HepG2 (cell line): ENCODE data around the gene CPNE2. TPM values are rescaled to one million over a fixed set of nuclear protein-coding genes. Genes with fewer than 3 reads are reported as not detected.
A peak's percentile ranks its signal among the peaks of the same experiment; 100 is the strongest.

Source experiments
- ATAC-seq: fragments of 200-7000 bp; cut with Tn5 transposase; 3 replicates; pipeline ENCODE4 v1.9.1; 2020; ENCODE audit warnings: mild to moderate bottlenecking, moderate library complexity
- BruUV-seq: library from RNA; stranded (reverse); fragments of 400-500 nt; replicated peaks from 2 replicates; lab custom pipeline; 2021; lab: Mats Ljungman, UMichigan
- CTCF ChIA-PET: fragments of 300-600 bp; formaldehyde crosslinking; extraction: SDS; loops from one replicate; lab custom pipeline; 2021; ENCODE audit warnings: low total read pairs, inconsistent platforms, low intra/inter-chr PET ratio; lab: Yijun Ruan, JAX
- POLR2A ChIA-PET: fragments of 350-600 bp; sonication (Branson Sonifier 250); formaldehyde crosslinking; loops from one replicate; lab custom pipeline; 2020; ENCODE audit warnings: antibody characterized with exemption, inconsistent platforms; lab: Yijun Ruan, JAX
- DNase-seq: peaks from one replicate; pipeline ENCODE4 v3.0.0-alpha.2; 2015; ENCODE audit warnings: low spot score
- FAIRE-seq: peaks from 3 replicates; lab custom pipeline; 2011; peaks lifted over from hg19 to GRCh38; lab: Jason Lieb, UNC
- H2AFZ ChIP-seq: one replicate; pipeline ENCODE4 v1.6.1; 2011; ENCODE audit warnings: low read length, inconsistent platforms
- H3K27ac ChIP-seq: fragments of 300-600 bp; 3 replicates; pipeline ENCODE4 v1.8.0; 2011; ENCODE audit warnings: mixed run types, mild to moderate bottlenecking, mixed read lengths, low read length, inconsistent platforms; ENCODE audit not compliant: insufficient read depth; ENCODE audit errors: extremely low read length
- H3K27me3 ChIP-seq, 2 experiments: fragments of 200-600 bp in 1 of 2; 2 replicates in 1 of 2; 3 replicates in 1 of 2; pipeline versions ENCODE4 v1.6.0 to v1.8.0; 2011; ENCODE audit warnings: low read length in 2 of 2, mild to moderate bottlenecking in 2 of 2, moderate library complexity in 2 of 2, inconsistent platforms in 1 of 2; ENCODE audit not compliant: insufficient read depth in 2 of 2, control insufficient read depth in 1 of 2
- H3K36me3 ChIP-seq, 2 experiments: fragments of 200-600 bp in 1 of 2; replicated peaks in 1 of 2; 2 replicates in 1 of 2; 3 replicates in 1 of 2; pipeline versions ENCODE4 v1.5.1 to v1.8.0; 2011; ENCODE audit warnings: low read length in 2 of 2, inconsistent platforms in 1 of 2; ENCODE audit not compliant: insufficient read depth in 2 of 2, control insufficient read depth in 1 of 2
- H3K4me1 ChIP-seq: 2 replicates; pipeline ENCODE4 v1.5.1; 2012; ENCODE audit warnings: low read length, inconsistent platforms; ENCODE audit not compliant: insufficient read depth
- H3K4me2 ChIP-seq: 2 replicates; pipeline ENCODE4 v1.6.0; 2011; ENCODE audit warnings: low read depth, low read length, inconsistent platforms
- H3K4me3 ChIP-seq, 3 experiments: fragments of 200-600 bp in 1 of 3; sonication (generic), shearing (Covaris generic) in 1 of 3; replicated peaks in 1 of 3; 2 replicates each; pipeline ENCODE4 v1.5.1; 2011 to 2016; ENCODE audit warnings: low read length in 3 of 3, inconsistent platforms in 2 of 3, low read depth in 2 of 3, mild to moderate bottlenecking in 2 of 3, control low read depth in 1 of 3, mixed read lengths in 1 of 3; ENCODE audit not compliant: insufficient read depth in 1 of 3
- H3K79me2 ChIP-seq: one replicate; pipeline ENCODE4 v1.6.1; 2011; ENCODE audit warnings: low read length, inconsistent platforms; ENCODE audit not compliant: insufficient read depth
- H3K9ac ChIP-seq: 2 replicates; pipeline ENCODE4 v1.6.0; 2011; ENCODE audit warnings: mild to moderate bottlenecking, low read depth, low read length, inconsistent platforms; ENCODE audit not compliant: insufficient read depth
- H3K9me3 ChIP-seq: 2 replicates; pipeline ENCODE4 v1.5.1; 2012; ENCODE audit warnings: mild to moderate bottlenecking, low read length
- H4K20me1 ChIP-seq: 2 replicates; pipeline ENCODE4 v1.6.0; 2011; ENCODE audit warnings: inconsistent platforms, mild to moderate bottlenecking, low read length, moderate library complexity; ENCODE audit not compliant: insufficient read depth
- BRD4 ChIP-seq: sonication (generic); formaldehyde crosslinking; IDR thresholded peaks from 2 replicates; pipeline ENCODE4 v1.4.0; 2020; ENCODE audit warnings: missing genetic modification reagents
- MEF2D ChIP-seq: sonication (generic); formaldehyde crosslinking; IDR thresholded peaks from 2 replicates; pipeline ENCODE4 v1.5.1; 2020; ENCODE audit warnings: mild to moderate bottlenecking, missing genetic modification reagents
- NFYB ChIP-seq: sonication (generic); formaldehyde crosslinking; IDR thresholded peaks from 2 replicates; pipeline ENCODE4 v1.4.0; 2020; ENCODE audit warnings: missing genetic modification reagents
- ZNF768 ChIP-seq: sonication (generic); formaldehyde crosslinking; IDR thresholded peaks from 2 replicates; pipeline ENCODE4 v1.4.0; 2020; ENCODE audit warnings: missing genetic modification reagents
- ZSCAN21 ChIP-seq: sonication (generic); formaldehyde crosslinking; IDR thresholded peaks from 2 replicates; pipeline ENCODE4 v1.8.0; 2022; ENCODE audit warnings: mild to moderate bottlenecking, missing genetic modification reagents, moderate library complexity, borderline replicate concordance
- WGBS: methylation state at CpG from one replicate; pipeline ENCODE4 v1.1.6; 2017; ENCODE audit warnings: low lambda C conversion rate; 5-methylcytosine and 5-hydroxymethylcytosine counted together
- in situ Hi-C: cut with HindIII; loops from 2 replicates; pipeline ENCODE4 v1.10.0; 2017; ENCODE audit warnings: low pct_unique_long_range_greater_than_20kb; ENCODE audit not compliant: extremely low pct_ligation_motif_present
- intact Hi-C: fragments of 100-400 bp; cut with micrococcal nuclease; formaldehyde crosslinking; loops from one replicate; pipeline ENCODE4 v1.10.0; 2022; ENCODE audit not compliant: unreplicated experiment
- polyA plus RNA-seq, 8 experiments: library from polyadenylated mRNA; depleted of rRNA in 3 of 8; stranded (reverse) in 7 of 8; unstranded in 1 of 8; fragments of >200 nt; fragmentation: Illumina TruSeq in 4 of 8; extraction: Trizol in 4 of 8; gene quantifications; 2 replicates each; pipeline versions ENCODE4 v1.2.1 to v1.2.3, GENCODE V29; 2011 to 2016; ENCODE audit warnings: low read depth in 4 of 8, missing spikeins in 1 of 8, mixed read lengths in 1 of 8; ENCODE audit not compliant: insufficient read depth in 1 of 8
- total RNA-seq, 5 experiments: library from RNA; depleted of rRNA; stranded (reverse); fragments of >200 nt; fragmentation: Illumina TruSeq; extraction: Trizol; gene quantifications; 2 replicates each; pipeline ENCODE4 v1.2.3, GENCODE V29; 2016; ENCODE audit warnings: low read depth in 1 of 5

Gene CPNE2
- total and polyA plus RNA-seq, 2 of the 13 experiments (the other 11 are each of a cell fraction or from before 2014, with no cell fraction given): 10.6 to 23.3 TPM

GRCh38 chr16:57112403-57113041, 20.1 kb downstream of the CPNE2 start:
- DNase-seq (no peak), FAIRE-seq (no peak), ATAC-seq (no peak)
- WGBS: 63% methylated on average over 10 of the region's 10 CpGs
- Histone ChIP-seq H3K9me3 (no peaks in the 10 kb centered on the region), H3K4me1 (no peaks in the 10 kb centered on the region), H3K36me3 (no peaks in the 10 kb centered on the region), H3K27me3 (no peaks in the 10 kb centered on the region; a peak in 1 of 5 replicates), H4K20me1 (no peaks in the 10 kb centered on the region), H3K4me3 (no peak overlapping the region), H3K9ac (no peak overlapping the region), H2AFZ (no peak overlapping the region), H3K79me2 (no peaks in the 10 kb centered on the region), H3K4me2 (no peak overlapping the region), H3K27ac (no peak overlapping the region)
- POLR2A ChIA-PET: no interaction called here
- intact Hi-C loops: no loop called here
- no TSS peak for BruUV-seq
- in situ Hi-C loops: no loop called here
- CTCF ChIA-PET: no interaction called here
- no peak for TF ChIP-seq ZSCAN21 (CRISPR knock-in tag)
- 0 out of 2 replicates have a peak, but pooled peaks have one; percentile 31 for TF ChIP-seq MEF2D (CRISPR knock-in tag)

- 86% methylated on average over 14 of the region's 14 CpGs for WGBS
- no peaks in the 10 kb centered on the region for H3K4me1 ChIP-seq
- no peak overlapping the region for H3K4me2 ChIP-seq
- H4K20me1 ChIP-seq: no peaks in the 10 kb centered on the region
- no peak overlapping the region for H3K9ac ChIP-seq
- FAIRE-seq (no peak), DNase-seq (no peak)
- ChIA-PET CTCF (no interaction called here), POLR2A (no interaction called here)
- H3K79me2 ChIP-seq: no peaks in the 10 kb centered on the region
- no peaks in the 10 kb centered on the region for H3K36me3 ChIP-seq
- in situ Hi-C loops: no loop called here
- H3K4me3 ChIP-seq: no peak overlapping the region
- TF ChIP-seq ZNF768 (CRISPR knock-in tag) (peak; percentile 92), NFYB (CRISPR knock-in tag) (no peak), BRD4 (CRISPR knock-in tag) (0 out of 2 replicates have a peak, but pooled peaks have one; percentile 44)
- TF ChIP-seq, all 625 proteins: peak for 2
- H3K27me3 ChIP-seq: no peaks in the 10 kb centered on the region; a peak in 1 of 5 replicates
- ATAC-seq: no peak
- BruUV-seq: no TSS peak
- H3K9me3 ChIP-seq: no peaks in the 10 kb centered on the region
- no peak overlapping the region for H2AFZ ChIP-seq
- H3K27ac ChIP-seq: no peak overlapping the region
- intact Hi-C loops: no loop called here
These were observed 20.7 kb downstream of the CPNE2 start for GRCh38 chr16:57113042-57113453.
